GM19452 (cell line): ENCODE results near the gene GALNT9.

ENCODE experiments used
- ATAC-seq: cut with Tn5 transposase; IDR thresholded peaks from one replicate; pipeline ENCODE4 v1.9.1; 2021; ENCODE audit not compliant: unreplicated experiment

The GALNT9 gene

GRCh38 chr12:132282031-132282949, 47.1 kb downstream of the GALNT9 start:
- ATAC-seq: no peak

- no peak for ATAC-seq
These were observed 48.4 kb downstream of the GALNT9 start for GRCh38 chr12:132281038-132281437.

DNA sequence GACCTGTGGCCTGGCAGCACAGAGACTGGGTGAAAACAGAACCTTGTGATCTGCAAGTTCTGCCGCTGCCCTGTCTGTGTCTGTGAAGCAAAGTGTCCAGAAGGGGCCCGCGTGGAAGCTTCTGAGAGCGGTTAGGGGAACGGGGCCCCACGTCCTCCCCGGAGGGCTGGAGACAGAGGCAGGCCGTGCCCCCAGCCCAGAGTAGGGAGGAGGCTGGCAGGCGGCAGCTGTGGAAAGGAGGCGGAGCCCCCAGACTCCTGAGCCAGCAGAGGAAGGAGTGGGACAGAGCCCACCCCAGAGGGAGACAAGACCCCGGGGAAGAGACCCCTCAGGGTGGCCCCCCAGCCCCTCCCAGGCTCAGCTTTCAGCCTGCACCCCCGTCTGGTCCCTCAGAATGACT, 49.0 kb downstream of the GALNT9 start:
- no peak for ATAC-seq

DNA sequence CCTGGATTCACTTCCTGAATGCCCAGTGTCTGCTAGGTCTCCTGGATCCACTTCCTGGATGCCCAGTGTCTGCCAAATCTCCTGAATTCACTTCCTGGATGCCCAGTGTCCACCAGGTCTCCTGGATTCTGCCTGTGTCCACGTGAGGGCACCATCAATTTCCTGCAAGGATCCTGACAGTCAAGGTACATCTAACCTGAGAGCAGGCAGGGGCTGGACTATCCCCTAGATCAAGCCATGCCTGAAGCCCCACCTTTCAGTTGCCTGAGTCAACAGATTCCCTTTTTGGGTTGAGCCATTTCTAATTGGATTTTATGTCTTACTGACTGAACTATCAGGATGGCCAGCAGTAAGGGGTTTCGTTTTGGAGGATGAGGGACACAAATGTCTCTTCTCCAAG, 49.5 kb downstream of the GALNT9 start:
- no peak for ATAC-seq

DNA sequence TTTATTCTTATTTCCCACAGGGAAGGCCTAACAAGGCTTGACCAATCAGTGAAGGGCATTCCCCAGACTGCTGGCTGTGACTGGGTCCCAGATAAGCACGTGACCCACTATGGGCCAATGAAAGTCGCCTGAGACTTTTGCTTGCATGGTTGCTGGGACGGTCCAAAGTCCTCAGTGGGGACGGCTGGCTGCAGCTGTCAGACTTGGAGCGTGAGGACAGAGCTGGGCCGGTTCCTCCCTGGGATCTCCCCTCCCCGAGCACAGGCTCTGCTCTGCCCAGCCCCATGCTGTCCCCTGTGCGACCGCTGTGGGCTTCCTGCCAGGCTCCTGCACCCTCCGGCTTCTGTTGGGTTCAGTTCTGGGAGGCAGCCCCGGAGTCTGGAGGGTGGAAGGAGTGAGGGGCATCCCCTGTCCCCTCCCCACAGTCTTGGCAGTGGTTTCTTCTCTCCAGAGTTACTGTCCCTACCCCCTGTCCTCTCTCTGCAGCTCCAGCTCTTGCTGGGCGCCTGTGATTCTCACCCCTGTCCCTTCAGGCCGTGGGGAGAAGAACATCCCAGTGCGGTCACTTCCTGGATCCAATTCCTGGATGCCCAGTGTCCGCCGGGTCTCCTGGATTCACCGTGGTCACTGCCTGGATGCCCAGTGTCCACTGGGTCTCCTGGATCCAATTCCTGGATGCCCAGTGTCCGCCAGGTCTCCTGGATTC, 50.1 kb downstream of the GALNT9 start:
- ATAC-seq: no peak

- no peak for ATAC-seq
These were observed 50.8 kb downstream of the GALNT9 start for GRCh38 chr12:132278401-132279183.

- ATAC-seq: no peak
These were observed 51.4 kb downstream of the GALNT9 start for GRCh38 chr12:132277949-132278348.

DNA sequence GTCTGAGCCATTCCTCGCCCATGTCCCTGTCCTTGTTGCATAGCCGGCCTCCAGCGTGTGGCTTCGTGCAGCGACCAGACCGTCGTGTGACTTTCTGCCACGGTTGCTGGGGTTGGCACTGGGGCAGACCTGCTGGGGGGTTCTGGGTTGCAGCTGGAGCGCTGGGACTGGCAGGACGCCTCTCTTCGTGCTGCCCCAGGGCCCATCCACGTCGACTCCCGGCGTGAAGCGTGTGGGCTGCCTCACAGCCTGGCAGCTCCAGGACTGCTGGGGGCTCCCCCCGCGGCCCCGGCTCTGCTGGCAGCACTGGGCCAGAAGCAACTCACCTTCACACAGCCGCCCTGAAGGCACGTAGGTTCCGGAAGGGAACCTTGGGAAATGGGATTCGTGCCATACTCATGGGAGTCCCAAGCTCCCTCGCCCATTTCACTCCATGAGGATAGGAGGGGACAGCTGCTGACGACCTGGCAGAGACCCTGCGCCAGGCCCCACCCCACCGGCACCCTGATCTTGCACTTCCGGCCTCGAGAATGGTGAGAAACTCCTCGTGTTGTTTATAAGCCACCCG, 51.9 kb downstream of the GALNT9 start:
- no peak for ATAC-seq

- ATAC-seq: no peak
These were observed 52.5 kb downstream of the GALNT9 start for GRCh38 chr12:132276827-132277373.

- ATAC-seq: no peak
These were observed 53.1 kb downstream of the GALNT9 start for GRCh38 chr12:132276066-132276826.

DNA sequence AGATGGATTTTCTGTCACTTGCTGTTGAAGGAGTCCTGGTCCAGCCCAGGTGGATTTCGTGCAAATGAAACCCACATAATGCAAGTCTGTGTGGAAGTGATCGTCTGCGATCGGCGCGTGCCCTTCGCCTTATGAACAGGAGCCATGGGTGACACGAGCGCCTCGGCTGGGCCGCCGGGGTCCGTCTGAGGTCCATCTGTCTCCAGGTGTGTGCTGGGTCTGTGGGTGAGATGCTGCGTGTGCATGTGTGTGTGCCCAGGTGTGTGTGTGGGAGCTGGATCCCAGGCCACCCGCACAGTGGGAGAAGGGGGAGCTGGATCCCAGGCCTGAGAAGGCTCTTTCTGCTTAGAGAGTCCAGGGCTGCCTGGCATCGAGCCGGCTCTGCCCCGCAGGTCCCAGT, 53.8 kb downstream of the GALNT9 start:
- no peak for ATAC-seq

DNA sequence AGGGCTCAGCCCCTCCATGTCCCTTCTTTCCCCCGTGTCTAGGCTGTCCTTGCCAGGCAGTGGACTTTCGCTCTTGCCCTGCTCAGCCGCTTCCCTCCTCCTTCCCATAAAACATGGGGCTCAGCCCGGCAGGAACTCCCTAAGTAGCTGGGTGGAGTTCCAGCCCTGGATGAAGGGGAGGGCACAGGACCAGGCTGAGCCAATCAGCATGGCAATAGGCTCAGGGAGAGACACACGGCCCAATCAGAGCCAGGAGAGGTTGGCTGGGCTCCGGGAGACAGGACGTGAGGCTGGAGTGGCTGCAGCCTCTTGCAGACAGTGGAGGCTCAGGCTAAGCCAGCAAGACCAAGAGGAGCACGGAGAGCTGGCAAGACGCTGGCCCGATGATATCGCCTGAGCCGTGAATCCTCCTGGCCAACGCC, 54.3 kb downstream of the GALNT9 start:
- no peak for ATAC-seq

DNA sequence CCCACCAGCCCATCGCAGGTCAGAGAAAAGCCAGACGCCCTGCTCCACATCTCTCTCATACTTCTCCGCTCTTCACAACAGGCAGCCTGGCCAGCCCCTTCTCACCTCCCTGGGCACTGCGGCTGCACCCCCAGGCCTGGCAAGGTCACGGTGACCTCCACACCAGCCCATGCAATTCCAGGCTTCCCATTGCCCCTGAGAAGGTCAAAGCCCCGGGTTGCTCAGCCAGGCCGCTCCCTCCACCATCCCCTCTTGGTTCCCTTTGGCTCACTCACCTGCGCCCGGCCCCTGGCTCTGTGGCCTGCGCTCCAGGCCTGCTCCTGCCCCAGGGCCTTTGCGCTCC, 55.4 kb downstream of the GALNT9 start:
- ATAC-seq: no peak

- ATAC-seq: no peak
These were observed 56.7 kb downstream of the GALNT9 start for GRCh38 chr12:132272711-132273110.

- ATAC-seq: no peak
These were observed 57.7 kb downstream of the GALNT9 start for GRCh38 chr12:132271755-132272092.

GRCh38 chr12:132270969-132271754, 58.2 kb downstream of the GALNT9 start:
- ATAC-seq: no peak

- ATAC-seq: no peak
These were observed 58.9 kb downstream of the GALNT9 start for GRCh38 chr12:132270516-132270915.

DNA sequence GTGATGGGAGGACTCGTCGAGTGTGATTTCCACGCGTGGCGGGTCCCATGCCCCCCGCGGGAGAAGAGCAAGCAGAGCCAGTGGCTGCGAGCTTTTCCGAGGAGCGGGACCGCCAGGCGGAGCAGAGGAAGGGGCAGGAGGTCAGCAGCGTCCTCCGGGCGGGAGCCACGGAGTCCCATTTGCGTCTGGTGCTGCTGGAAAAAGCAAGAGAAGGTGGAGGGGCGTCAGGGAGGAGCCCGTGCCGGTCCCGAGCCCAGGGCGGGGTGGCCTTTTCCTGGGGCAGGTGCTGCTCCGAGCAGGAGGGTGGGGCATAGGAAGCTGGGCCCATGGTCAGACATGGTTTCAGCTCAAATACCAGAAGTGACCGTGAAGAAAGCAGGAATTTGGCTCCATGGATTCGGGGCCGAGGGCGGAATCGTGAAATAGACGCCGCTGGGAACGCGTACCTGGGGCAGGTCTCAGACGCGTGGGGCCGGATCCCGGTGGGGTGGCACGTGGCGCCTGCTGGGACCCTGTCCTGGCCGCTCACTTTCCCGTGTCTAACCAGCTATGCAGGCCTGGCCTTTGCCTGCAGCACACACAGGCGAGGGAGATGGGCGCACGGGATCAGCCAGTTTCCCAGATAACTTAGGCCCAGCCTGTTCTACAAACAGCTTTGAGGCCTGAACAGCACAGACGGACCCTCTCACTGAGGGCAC, 60.0 kb downstream of the GALNT9 start:
- no peak for ATAC-seq

DNA sequence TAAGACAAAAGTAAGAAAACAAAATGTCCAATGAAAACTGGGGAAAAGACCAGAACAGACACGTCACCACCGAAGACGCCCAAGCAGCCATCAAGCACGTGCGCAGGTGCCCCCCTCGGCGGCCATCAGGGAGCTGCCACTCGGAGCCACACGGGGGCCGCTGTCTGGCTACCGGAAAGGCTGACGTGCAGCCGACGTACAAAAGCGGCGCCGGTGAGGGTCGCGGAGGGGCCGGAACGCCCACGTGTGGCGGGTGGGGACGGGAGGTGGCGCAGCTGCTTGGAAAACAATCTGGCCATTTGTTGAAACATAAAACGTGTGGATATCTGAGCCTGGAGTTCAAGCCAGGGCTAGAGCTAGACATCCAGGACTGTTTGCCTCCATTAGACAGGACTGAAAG, 60.7 kb downstream of the GALNT9 start:
- ATAC-seq: no peak
